Mucosa of descending colon (tissue), 3 donors: ENCODE data around the gene USF3. TPM values are rescaled to one million over a fixed set of nuclear protein-coding genes. Genes with fewer than 3 reads are reported as not detected.

ENCODE experiments used
- ATAC-seq: fragments of 200-7000 bp; cut with Tn5 transposase; one replicate; pipeline ENCODE4 v1.9.1; 2020; ENCODE audit warnings: mild to moderate bottlenecking, moderate library complexity
- DNase-seq, 3 donors: peaks; one replicate each; pipeline ENCODE4 v3.0.0-alpha.2; 2020
- H3K36me3 ChIP-seq: fragments of 200-600 bp; one replicate; pipeline ENCODE4 v1.8.0; 2021; ENCODE audit warnings: low read depth, mild to moderate bottlenecking
- H3K4me1 ChIP-seq: fragments of 200-600 bp; one replicate; pipeline ENCODE4 v1.8.0; 2021; ENCODE audit warnings: low read depth, mild to moderate bottlenecking
- H3K4me3 ChIP-seq: fragments of 200-600 bp; one replicate; pipeline ENCODE4 v1.8.0; 2021; ENCODE audit warnings: mild to moderate bottlenecking
- H3K9me3 ChIP-seq: fragments of 200-600 bp; one replicate; pipeline ENCODE4 v1.8.0; 2021; ENCODE audit warnings: mild to moderate bottlenecking
- CTCF ChIP-seq: fragments of 200-600 bp; IDR thresholded peaks from one replicate; pipeline ENCODE4 v1.8.0; 2022; ENCODE audit warnings: antibody characterized with exemption, mild to moderate bottlenecking
- intact Hi-C, 2 donors: fragments of 100-400 bp; cut with DNase I in 1 of 2; cut with micrococcal nuclease in 1 of 2; formaldehyde crosslinking; loops; one replicate each; pipeline versions ENCODE4 v1.11.0 to v1.11.1; 2022; cut with DNase I, micrococcal nuclease
- long read RNA-seq, 2 donors: library from polyadenylated mRNA; unstranded; transcript quantifications; one replicate each; pipeline ENCODE4 v2.0.0, GENCODE V29; 2019 to 2021
- total RNA-seq, 3 donors: library from RNA; stranded (reverse); fragmentation: NEBNext Ultra II Directional in 2 of 3; extraction: Animal tissue kit (Norgen Biotek cat#: 25700) in 2 of 3; gene quantifications; one replicate each; pipeline versions ENCODE4 v1.2.1 to v1.2.4, GENCODE V29; 2021 to 2023
- donor health status: DM: no; HTN: no; CAD: no; lungs with moderate emphysema.
- donor health status: DM: no; HTN: no; CAD: no.
- donor health status: DM: no; HTN: yes; CAD: no.

USF3 gene
- 10 to 100 TPM; 24.5 to 31.4 (median 26.7) TPM for total RNA-seq
- long read RNA-seq, donor 1, full-length matches to known transcripts, result 2 of 4 reads
- long read RNA-seq, donor 1, partial matches to known transcripts, result 1 of 4 reads
- long read RNA-seq, donor 1, other reads (novel, unspliced or antisense), result 1 of 4 reads
- long read RNA-seq, donor 2, partial matches to known transcripts, result 1 of 1 reads
- long read RNA-seq, donor 2, other reads (novel, unspliced or antisense), result 0 of 1 reads

GRCh38 chr3:113695786-113696645 is at the start of gene USF3:
Gene USF3 (minus strand): TSS chr3:113696642. CDS start chr3:113674878, 21,764 bp downstream.
- intact Hi-C loops, result no loop called here
- DNase-seq (peak; percentile 82 to 91 (median 88)), ATAC-seq (peak; percentile 85)
- Histone ChIP-seq H3K36me3 (no peaks in the 10 kb centered on the region), H3K4me1 (peaks cover 19% of the 10 kb centered on the region), H3K9me3 (no peaks in the 10 kb centered on the region), H3K4me3 (peak within 1 kb of the TSS; percentile 95)
- no peak for TF ChIP-seq CTCF

- peak; percentile 9 for TF ChIP-seq CTCF
- peak; percentile 92 for ATAC-seq
- Histone ChIP-seq H3K4me3 (peak within 1 kb of the TSS; percentile 85), H3K4me1 (peaks cover 18% of the 10 kb centered on the region), H3K36me3 (no peaks in the 10 kb centered on the region), H3K9me3 (no peaks in the 10 kb centered on the region)
- intact Hi-C loops, result no loop called here
- peak; percentile 94 to 97 (median 96) for DNase-seq
Observed at GRCh38 chr3:113745756-113746547, 49.5 kb upstream of the USF3 start, which contains the start of gene NAA50. Gene NAA50 (minus strand): TSS chr3:113746249. CDS start chr3:113745949, 300 bp downstream.

GRCh38 chr3:113744941-113745755 is 48.7 kb upstream of the USF3 start:
- intact Hi-C loops, result no loop called here
- TF ChIP-seq CTCF, result peak; percentile 31
- peak; percentile 74 for ATAC-seq

GRCh38 chr3:113743006-113743630 is 46.7 kb upstream of the USF3 start:
- DNase-seq (no peak), ATAC-seq (no peak)
- intact Hi-C loops, result no loop called here
- Histone ChIP-seq H3K36me3 (no peaks in the 10 kb centered on the region), H3K9me3 (no peaks in the 10 kb centered on the region), H3K4me3 (no peak overlapping the region), H3K4me1 (peaks cover 14% of the 10 kb centered on the region)
- TF ChIP-seq CTCF, result no peak

More at GRCh38 chr3:113744941-113745755, 48.7 kb upstream of the USF3 start:
- DNase-seq, result peak; percentile 66 to 91 (median 79)
- Histone ChIP-seq H3K36me3 (no peaks in the 10 kb centered on the region), H3K4me1 (peaks cover 18% of the 10 kb centered on the region), H3K4me3 (peak overlapping the region; percentile 85), H3K9me3 (no peaks in the 10 kb centered on the region)
